Esophagus muscularis mucosa (tissue), 4 donors: Measurements from ENCODE around the gene INO80C. TPM values are rescaled to one million over a fixed set of nuclear protein-coding genes. Genes with fewer than 3 reads are reported as not detected.

Experiments used
- DNase-seq: peaks from one replicate; pipeline ENCODE4 v3.0.0-alpha.2; 2017; ENCODE audit errors: extremely low spot score
- H3K27ac ChIP-seq, 4 donors: fragments of 200-600 bp; sonication (generic); replicated peaks in 1 of 4; 1 replicate in 3 of 4; 2 replicates in 1 of 4; pipeline ENCODE4 v1.5.1; 2016 to 2019; ENCODE audit warnings: mild to moderate bottlenecking in 1 of 4
- H3K27me3 ChIP-seq, 4 donors: fragments of 200-600 bp; sonication (generic); one replicate each; pipeline versions ENCODE4 v1.5.1 to v1.6.0; 2016 to 2019
- H3K36me3 ChIP-seq, 4 donors: fragments of 200-600 bp; sonication (generic); one replicate each; pipeline ENCODE4 v1.5.1; 2016 to 2019
- H3K4me1 ChIP-seq, 4 donors: fragments of 200-600 bp; sonication (generic); one replicate each; pipeline ENCODE4 v1.5.1; 2016 to 2019
- H3K4me3 ChIP-seq, 4 donors: fragments of 200-600 bp; sonication (generic); 1 replicate in 2 of 4; 2 replicates in 2 of 4; pipeline ENCODE4 v1.5.1; 2016 to 2019; ENCODE audit warnings: mild to moderate bottlenecking in 4 of 4, moderate library complexity in 1 of 4
- H3K9me3 ChIP-seq, 4 donors: fragments of 200-600 bp; sonication (generic); 1 replicate in 3 of 4; 2 replicates in 1 of 4; pipeline ENCODE4 v1.5.1; 2016 to 2019
- CTCF ChIP-seq, 3 experiments: fragments of 200-600 bp in 2 of 3; fragments of 450-650 bp in 1 of 3; sonication (generic) in 2 of 3; IDR thresholded peaks; one replicate each; pipeline ENCODE4 v1.5.1; 2017 to 2019; ENCODE audit warnings: antibody characterized with exemption in 3 of 3, mild to moderate bottlenecking in 2 of 3, moderate library complexity in 1 of 3
- EP300 ChIP-seq: sonication (generic); formaldehyde crosslinking; IDR thresholded peaks from one replicate; pipeline ENCODE4 v1.6.1; 2017; ENCODE audit warnings: antibody characterized with exemption
- POLR2A ChIP-seq: fragments of 450-650 bp; IDR thresholded peaks from one replicate; pipeline ENCODE4 v1.6.1; 2017; ENCODE audit warnings: antibody characterized with exemption, moderate library complexity, mild to moderate bottlenecking, low read depth
- POLR2AphosphoS5 ChIP-seq, 2 donors: sonication (generic); formaldehyde crosslinking; IDR thresholded peaks; one replicate each; pipeline ENCODE4 v1.6.1; 2017; ENCODE audit warnings: antibody characterized with exemption in 2 of 2
- WGBS: methylation state at CpG from one replicate; pipeline ENCODE4 v1.1.5; 2018; 5-methylcytosine and 5-hydroxymethylcytosine counted together
- intact Hi-C: fragments of 100-400 bp; cut with DNase I; formaldehyde crosslinking; loops from one replicate; pipeline ENCODE4 v1.15.1; 2023
- total RNA-seq, 4 donors: library from RNA; depleted of rRNA; stranded (reverse); fragments of >200 nt; gene quantifications; one replicate each; pipeline versions ENCODE4 v1.1.0 to v1.2.1, GENCODE V29; 2016

INO80C gene
- total RNA-seq, 4 donors from 2014 or later, result 4.0 to 19.5 (median 8.8) TPM

GRCh38 chr18:35459997-35460396, 37.8 kb downstream of the INO80C start:
- Histone ChIP-seq H3K27me3 (no peaks in the 10 kb centered on the region), H3K27ac (peak overlapping the region in 3 of 4 donors; percentile 43 to 62 (median 47)), H3K4me1 (peaks cover 30 to 79% (median 70%) of the 10 kb centered on the region in 4 donors), H3K9me3 (no peaks in the 10 kb centered on the region), H3K36me3 (no peaks in the 10 kb centered on the region), H3K4me3 (no peak overlapping the region)
- intact Hi-C loops, result no loop called here
- TF ChIP-seq POLR2AphosphoS5 (IDR thresholded peaks at IDR 0.05) (no peak), CTCF (IDR thresholded peaks at IDR 0.05) (no peak), EP300 (no peak), POLR2A (no peak)
- DNase-seq, result no peak
- 44% methylated on average over 1 of the region's 2 CpGs for WGBS

- 73% methylated on average over 4 of the region's 4 CpGs for WGBS
- Histone ChIP-seq H3K36me3 (no peaks in the 10 kb centered on the region), H3K9me3 (no peaks in the 10 kb centered on the region), H3K4me1 (peaks cover 30 to 74% (median 61%) of the 10 kb centered on the region in 4 donors), H3K4me3 (no peak overlapping the region), H3K27ac (peak overlapping the region; percentile 39 to 64 (median 54)), H3K27me3 (no peaks in the 10 kb centered on the region)
- intact Hi-C loops, result no loop called here
- TF ChIP-seq EP300 (no peak), POLR2A (no peak), POLR2AphosphoS5 (IDR thresholded peaks at IDR 0.05) (peak; percentile 66 to 75), CTCF (IDR thresholded peaks at IDR 0.05) (no peak)
- DNase-seq, result no peak
Measured at GRCh38 chr18:35458677-35459441, 38.9 kb downstream of the INO80C start.

- no peaks in the 10 kb centered on the region for H3K36me3 ChIP-seq
- peaks cover 30 to 68% (median 55%) of the 10 kb centered on the region in 4 donors for H3K4me1 ChIP-seq
- peak overlapping the region; percentile 39 to 64 (median 54) for H3K27ac ChIP-seq
- no peaks in the 10 kb centered on the region for H3K27me3 ChIP-seq
- 38% methylated on average over 1 of the region's 1 CpG for WGBS
- no peak overlapping the region for H3K4me3 ChIP-seq
- DNase-seq, result no peak
- TF ChIP-seq EP300 (no peak), POLR2AphosphoS5 (IDR thresholded peaks at IDR 0.05) (no peak), POLR2A (no peak), CTCF (IDR thresholded peaks at IDR 0.05) (no peak)
- intact Hi-C loops, result no loop called here
- H3K9me3 ChIP-seq, result no peaks in the 10 kb centered on the region
Measured at GRCh38 chr18:35458271-35458670, 39.5 kb downstream of the INO80C start.

- no peak for TF ChIP-seq POLR2A
- TF ChIP-seq POLR2AphosphoS5 (IDR thresholded peaks at IDR 0.05), result no peak
- no peak for TF ChIP-seq CTCF (IDR thresholded peaks at IDR 0.05)
- TF ChIP-seq EP300, result no peak
- peaks cover 26 to 57% (median 45%) of the 10 kb centered on the region in 4 donors for H3K4me1 ChIP-seq
- no peaks in the 10 kb centered on the region for H3K27me3 ChIP-seq
- no peaks in the 10 kb centered on the region for H3K9me3 ChIP-seq
- H3K27ac ChIP-seq, result peak overlapping the region; percentile 39 to 64 (median 54)
- 67% methylated on average over 3 of the region's 3 CpGs for WGBS
- no peak for DNase-seq
- intact Hi-C loops, result no loop called here
- no peaks in the 10 kb centered on the region for H3K36me3 ChIP-seq
- no peak overlapping the region for H3K4me3 ChIP-seq
Measured at GRCh38 chr18:35457140-35457704, 40.5 kb downstream of the INO80C start.
